CD4-positive, alpha-beta T cell treated with Interleukin-4 for 4 hours (primary cell): ENCODE results near the gene BCAP31.

Experiments
- DNase-seq: peaks from one replicate; pipeline ENCODE4 v3.0.0-alpha.2; 2020

Gene BCAP31

DNA sequence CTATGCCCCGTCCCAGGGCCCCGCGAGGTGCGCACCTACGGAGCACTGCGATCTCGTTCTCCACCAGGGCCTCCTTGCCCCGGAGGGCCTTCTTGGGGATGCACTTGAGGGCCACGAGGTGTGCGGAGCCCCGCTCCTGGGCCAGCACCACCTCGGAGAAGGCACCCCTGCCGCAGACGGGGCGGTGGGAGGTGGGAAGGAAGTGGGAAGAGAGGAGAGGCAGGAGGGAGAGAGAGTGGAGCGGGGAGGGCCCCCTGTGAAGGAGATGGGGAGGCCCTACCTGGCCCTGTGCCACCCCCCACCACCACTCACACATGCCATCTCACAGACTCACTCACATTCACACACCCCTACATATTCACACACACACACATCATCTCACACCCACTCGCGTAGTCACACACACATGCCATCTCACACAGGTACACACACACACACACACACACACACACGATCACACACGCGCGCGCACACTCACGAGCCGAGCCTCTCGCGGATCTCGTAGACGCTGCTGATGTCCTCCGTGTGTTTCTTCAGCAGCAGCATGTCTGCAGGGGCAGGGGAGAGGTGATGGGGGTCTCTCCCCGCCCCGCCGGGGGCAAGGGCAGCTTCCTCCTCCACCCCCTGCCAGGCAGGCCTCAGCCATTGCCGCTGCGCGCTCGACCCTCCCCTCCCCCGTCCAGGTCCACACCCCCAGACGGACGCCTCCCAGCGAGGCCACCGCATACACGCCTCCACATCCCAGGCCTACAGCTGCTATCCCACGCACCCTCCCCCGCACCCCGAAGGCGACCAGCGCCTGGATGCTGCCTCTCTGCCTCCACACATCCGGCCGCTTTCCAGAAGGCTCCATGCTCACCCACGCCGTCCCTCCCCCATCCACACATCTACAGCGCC is 51.4 kb downstream of the BCAP31 start:
- DNase-seq: no peak

DNA sequence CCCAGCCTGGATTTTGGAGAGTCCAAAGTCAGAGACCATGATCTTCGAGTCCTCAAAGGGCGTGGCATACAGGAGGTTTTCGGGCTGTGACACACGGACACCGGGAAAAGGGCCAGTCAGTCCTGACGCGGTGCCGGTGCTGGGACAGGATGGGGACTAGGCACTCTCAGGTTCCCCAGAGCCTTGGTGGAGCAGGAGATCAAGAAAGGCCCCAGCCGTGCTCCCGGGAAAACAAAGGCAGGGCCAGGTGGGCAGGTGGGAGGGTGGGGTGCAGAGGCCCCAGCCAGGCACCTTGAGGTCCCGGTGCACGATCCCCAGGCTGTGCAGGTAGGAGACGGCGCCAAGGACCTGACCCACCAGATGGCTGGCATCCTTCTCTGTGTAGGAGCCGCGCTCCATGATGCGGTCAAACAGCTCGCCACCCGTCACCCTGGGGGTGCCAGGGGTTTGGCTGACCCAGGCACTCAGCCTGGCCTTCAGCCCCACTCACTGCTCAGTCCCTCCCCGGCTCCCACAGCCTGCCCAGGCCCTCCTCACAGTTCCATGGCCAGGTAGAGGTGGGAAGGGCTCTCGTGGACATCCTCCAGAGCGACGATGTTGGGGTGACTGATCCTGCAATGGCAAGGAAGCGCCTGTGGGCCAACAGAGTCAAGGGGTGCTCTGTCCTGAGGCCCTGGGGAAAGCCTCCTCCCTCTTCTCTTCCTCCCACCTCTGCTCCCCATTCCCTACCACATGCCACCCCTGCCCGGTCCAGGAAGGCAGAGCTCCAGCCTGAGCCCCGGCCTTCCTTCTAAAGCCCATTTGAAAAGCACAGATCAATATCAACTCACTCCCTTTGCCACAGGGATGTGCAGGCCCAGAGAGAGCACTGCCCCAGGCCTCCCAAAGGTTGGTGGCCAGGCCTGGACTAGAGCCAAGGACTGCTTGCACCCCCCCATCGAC is 52.3 kb downstream of the BCAP31 start:
- no peak for DNase-seq

DNA sequence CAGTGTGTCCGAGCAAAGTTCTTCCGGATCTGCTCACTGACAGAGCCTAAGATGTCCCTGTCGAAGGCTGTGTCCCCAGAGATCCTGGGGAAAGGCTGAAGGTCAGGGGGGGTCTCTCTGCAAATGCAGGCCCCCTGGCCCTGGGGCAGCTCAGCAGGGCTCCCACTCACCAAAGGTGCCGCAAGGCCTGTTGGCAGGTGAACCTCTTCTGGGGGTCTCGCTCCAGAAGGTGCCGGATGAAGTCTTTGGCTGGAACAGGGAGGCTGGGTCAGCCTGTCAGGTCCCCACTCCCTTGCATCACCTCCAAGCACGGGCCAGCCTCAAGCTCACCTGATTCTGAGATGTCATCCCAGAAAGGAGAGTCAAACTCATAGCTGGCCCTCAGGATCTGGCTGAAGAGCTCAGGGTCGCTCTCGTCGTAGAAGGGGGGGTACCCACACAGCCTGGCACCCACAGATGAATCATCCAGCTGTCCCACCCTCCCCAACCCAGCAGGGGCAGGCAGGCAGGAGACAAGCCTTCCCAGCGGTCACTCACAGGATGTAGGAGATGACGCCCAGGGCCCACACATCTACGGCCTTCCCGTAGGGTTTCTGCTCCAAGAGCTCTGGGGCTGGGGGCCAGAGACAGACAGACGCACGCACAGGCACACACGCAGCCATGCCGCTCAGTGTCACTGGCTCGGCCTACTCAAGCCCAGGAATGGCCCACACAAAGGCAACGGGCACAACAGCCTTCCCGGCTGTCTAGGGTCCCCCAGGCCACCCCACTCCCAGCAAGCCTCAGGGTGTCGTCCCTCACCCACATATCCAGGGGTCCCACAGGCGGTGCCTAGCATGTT is 53.2 kb downstream of the BCAP31 start:
- DNase-seq: no peak

DNA sequence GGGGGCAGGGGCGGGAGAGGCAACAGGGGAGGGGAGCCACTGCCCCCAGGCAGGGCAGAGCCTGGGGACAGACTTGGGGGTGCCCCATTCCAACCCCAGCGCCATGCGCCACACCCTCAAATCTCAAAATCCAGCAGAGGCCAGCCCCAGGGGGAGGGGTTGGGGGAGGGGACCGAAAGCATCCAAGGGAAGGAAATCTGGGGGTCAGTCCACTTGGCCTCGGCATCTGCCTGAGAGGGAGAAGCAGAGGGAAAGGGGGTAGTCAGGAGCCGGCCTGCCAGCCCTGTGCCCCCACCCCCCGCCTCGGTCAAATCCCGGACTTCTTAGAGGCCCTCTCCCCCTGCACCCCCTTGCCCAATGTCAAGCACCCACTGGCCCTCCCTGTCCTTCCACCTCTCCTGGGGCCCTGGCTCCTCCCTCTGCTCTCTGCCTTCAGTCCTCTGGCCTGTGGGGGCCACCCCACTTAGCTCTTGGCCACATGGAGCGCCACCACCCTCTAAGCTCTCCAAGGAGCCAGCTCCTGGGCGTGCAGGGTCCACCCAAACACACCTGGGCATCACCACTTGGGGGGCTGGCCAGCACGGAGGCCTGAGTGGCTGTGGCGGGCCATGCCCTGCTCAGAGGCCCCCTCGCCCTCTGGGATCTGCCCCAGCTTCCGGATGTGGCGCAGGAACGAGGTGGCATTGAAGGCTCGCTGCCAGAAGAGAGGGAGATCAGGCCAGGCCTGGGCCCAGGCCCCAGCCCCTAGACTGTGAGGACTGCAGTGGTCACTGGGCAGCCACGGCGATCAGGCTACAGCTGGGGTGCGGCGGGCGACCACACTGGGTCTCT is 54.1 kb downstream of the BCAP31 start:
- no peak for DNase-seq

DNA sequence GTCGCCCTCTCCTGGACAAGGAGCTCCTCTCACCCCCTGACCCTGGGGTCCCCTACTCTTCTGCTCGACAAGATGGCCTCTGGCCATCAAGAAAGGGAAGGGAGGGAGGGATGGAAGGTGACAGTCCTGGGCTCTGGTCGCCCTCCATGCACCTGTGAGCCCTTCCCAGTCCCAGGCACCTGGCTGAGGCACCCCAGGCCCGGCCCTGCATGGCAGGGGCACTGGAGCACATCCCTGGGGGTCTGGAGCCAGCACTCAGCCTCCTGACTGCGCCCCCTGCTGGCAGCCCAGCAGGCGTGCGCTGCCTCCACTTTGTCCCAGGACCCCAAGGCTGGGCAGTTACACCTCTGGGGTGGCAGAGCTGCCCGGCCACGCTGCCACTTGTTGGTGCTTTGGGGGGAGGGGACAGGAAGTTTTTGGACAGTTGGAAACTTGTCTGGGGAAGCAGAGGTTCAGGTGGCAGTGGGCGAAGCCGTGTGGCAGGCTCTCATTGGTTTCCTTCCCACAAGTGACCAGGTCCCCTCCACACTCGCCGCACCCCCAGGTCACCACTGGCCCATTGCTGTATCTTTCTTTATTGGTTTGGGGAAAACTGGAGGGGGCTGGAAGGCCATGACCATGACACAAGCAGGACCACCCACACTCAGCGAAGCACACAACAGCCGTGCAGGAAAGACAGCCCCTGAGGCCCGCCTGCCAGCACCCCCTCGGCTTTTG is 54.9 kb downstream of the BCAP31 start:
- DNase-seq: no peak

DNA sequence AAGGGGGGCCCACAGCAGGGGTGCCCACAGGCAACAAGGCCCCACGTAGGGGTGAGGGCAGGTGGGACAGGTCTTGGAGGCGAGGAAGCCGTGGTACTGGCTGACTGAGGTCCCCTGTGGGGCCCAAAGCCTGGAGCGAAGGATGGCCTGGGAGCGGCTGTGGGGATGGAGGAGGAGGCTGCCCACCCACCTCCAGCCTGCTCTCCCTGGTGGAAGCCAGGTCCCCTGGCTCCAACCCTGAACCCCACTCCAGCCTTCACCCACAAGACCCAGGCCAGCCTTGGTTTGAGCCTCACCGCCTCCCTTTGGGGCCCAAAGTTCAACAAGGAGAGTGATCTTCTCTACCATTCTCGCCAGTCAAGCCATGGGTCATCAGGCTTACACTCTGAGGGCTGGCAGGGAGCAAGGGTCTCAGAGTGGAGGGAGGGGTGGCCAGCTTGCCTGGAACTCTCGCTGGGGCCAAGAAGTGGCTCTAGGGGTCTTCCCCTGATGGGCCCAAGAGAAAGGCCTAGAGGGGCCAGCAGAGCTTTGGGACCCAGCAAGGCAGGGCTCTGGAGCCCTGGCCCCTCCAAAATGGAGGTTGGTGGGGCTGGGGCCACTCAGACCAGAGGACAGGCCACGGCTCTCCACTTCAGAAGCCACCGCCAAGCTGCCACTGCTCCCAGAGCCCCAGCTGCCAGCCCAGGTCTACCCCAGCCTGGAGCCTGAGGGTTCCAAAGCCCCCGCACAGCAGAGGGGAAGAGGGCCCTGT is 55.6 kb downstream of the BCAP31 start:
- no peak for DNase-seq

DNA sequence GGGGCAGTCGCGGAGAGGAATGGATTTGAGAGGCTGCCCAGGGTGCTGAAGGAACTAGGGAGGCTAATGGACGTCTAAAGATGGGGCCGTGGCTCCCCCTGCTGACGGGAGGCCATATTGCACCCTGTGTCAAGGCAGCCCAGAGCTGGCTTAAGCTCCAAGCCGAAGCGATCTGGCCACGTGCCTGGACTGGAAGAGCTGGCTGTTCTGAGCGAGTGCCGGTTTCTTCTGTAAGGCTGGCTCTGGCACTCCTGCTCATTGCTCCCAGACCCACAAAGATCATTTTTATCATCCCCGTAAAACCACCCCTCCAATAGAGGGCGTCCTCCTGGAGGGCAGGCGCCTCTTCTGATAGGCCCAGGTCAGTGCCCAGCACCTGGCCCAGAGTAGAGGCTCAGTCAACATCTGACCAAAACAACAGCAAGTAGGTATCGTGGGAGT is 56.2 kb downstream of the BCAP31 start:
- DNase-seq: peak; percentile 58

DNA sequence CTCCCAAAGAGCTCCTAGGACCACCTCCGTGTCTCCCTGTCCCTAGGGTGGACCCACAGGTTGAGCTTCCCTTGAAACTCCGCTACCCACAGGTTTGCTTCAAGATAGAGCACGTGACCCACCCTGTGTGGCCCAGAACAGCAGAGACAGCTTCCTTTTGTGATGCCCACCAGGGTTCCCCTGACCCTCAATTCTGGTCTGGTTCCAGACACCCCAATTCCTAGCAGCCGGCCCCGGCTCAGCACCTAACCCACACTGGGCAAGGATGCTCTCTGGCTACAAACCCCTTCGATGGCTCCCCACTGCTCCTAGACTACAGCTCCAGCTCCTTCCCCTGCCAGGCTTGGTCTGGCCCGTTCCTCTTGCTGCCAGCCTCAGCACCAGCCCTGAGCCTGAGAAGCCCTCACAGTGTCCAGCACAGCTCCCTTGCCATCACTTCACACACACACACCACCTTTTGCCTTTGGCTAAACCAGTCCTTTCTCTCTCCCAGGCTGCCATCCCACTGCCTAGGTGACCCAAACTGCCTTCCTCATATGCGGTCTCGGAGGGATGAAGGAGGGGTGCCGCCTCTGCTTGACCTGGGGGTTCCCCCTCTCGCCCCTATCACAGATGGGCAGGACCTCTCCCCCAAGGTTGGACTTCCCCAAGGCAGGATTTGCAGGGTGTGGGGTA is 56.8 kb downstream of the BCAP31 start:
- no peak for DNase-seq

DNA sequence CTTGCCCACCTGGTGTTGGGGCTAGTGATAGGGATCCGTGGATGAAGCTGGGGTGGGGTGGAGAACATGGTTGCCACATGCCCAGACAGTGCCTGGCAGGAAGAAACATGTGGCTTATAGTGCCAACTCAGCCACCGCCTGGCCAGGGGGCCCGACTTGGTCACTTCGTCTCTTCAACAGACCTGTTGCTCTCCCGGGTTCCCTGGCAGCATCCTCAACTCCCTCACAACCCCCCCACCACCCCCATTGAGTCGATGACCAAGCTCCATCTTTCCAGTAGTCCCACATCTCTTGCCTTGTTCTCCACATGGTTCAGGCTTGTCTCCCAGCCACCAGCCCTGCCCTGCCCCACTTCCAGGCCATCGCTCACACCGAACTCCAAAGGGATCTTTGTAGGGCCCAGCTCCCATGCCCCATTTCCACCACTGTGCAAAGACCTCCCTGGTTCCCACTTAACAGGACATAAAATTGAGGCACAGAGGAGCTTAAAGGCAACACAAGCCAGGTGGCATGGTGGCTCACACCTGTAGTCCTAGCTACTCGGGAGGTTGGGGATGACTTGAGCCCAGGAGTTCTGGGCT is 58.4 kb downstream of the BCAP31 start:
- DNase-seq: no peak

DNA sequence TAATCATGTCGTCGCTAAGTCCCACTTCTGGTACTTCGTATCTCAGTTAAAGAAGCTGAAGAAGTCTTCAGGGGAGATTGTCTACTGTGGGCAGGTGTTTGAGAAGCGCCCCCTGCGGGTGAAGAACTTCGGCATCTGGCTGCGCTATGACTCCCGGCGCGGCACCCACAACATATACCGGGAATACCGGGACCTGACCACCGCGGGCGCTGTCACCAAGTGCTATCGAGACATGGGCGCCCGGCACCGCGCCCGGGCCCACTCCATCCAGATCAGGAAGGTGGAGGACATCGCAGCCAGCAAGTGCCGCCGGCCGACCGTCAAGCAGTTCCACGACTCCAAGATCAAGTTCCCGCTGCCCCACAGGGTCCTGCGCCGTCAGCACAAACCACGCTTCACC is 61.9 kb downstream of the BCAP31 start:
- peak; percentile 29 for DNase-seq

DNA sequence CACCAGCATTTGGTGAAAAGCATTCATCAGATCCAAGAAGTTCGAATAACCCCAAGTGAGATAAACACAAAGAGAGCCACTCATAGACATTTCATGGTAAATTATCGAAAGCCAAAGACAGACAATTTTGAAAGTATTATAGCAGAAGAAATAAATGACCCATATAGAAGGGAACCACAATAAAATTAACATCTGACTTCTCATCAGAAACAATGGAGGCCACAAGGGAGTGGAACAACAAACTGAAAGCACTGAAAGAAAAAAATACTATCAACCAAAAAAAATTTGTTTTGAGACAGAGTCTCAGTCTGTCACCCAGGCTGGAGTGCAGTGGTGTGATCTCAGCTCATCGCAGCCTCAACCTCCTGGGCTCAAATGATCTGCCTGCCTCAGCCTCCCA is 64.9 kb downstream of the BCAP31 start:
- no peak for DNase-seq

DNA sequence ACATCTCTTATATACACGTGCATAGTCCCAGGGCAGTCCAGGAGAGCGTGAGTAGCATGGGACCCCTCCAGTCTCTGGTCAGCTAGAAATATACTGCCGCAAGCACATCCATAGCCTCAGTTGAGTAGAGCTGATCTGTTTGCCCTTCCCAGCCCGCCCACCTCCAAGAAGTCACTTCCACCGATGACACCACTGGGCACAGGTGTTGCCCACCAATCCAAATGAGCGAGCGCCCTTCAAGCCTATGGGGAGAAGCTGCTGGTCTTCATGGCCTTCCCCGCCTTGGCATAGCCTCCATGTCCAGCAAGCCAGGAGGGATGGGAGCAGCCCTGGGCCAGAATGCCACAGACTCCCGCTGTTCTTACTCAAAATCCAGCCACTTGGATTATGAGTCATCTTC is 67.0 kb downstream of the BCAP31 start:
- no peak for DNase-seq

DNA sequence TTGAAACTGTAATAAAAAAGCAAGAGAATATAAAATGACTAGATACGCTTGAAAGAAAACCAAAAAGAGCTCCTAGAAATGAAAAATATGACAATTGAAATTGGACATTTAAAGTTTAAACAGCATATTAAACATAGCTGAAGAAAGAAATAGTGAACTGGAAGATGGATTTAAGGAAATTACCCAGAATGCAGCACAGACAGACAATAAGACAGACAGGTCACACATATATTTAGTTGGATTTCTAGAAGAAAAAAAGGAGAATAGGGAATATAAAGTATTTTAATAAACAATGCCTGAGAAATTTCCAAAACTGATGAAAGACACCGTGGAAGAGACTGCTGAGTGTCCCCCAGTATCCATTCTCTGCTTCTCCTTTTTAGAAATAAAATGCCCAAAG is 70.6 kb downstream of the BCAP31 start:
- no peak for DNase-seq

DNA sequence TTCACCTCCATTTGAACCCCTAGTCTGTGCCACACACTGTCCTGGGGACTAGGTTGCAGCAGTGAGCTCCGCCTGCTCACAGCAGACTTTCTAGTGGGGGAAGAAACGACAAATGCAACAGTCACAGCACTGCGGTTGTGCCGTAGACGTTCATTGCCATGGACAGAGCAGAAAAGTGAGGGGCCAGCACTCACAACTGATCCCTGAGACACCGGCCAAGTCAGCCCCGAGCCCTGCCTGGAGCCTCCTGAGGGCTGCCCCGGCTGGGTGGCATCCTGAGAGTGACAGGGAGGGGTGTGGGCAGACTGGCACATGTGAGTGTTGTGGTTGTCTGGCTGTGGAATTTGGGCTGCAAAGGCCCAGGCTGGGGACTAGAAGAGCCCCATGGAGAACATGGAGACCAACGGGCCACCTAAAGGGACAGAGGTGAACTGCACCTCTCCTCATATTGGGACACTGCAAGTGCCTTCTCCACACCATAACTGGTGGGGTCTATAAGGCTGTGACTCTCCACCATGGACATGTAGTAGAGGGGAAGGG is 72.6 kb downstream of the BCAP31 start:
- DNase-seq: no peak

DNA sequence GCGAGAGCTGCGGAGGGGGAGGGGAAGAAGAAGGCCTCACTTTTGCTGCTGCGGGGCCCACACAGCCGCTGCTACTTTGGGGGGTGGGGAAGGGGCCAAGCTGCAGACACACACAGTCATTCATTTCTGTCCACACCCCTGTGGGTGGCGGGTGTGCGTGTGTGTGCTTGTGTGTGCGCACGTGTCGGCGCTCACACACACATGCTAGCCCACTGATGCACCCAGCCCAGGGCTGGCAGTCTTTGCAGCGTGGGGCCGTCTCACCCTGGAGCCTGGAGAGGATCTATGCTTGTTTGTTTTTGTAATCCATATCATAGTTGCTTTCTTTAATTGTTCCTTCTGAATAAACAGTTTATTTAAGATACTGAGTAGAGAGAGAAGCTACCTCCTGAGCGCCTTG is 73.2 kb downstream of the BCAP31 start:
- no peak for DNase-seq
